GM21529 (cell line): ENCODE measurements around the gene ASTN2.
A peak's percentile ranks its signal among the peaks of the same experiment; 100 is the strongest.
"Not testable (repeated sequence)": the region's sequence is repeated elsewhere in the genome, so short reads cannot be mapped to it uniquely, and the experiment has no call there.

ENCODE experiments used
- ATAC-seq: cut with Tn5 transposase; IDR thresholded peaks from one replicate; pipeline ENCODE4 v1.9.1; 2021; ENCODE audit not compliant: unreplicated experiment

ASTN2 gene

DNA sequence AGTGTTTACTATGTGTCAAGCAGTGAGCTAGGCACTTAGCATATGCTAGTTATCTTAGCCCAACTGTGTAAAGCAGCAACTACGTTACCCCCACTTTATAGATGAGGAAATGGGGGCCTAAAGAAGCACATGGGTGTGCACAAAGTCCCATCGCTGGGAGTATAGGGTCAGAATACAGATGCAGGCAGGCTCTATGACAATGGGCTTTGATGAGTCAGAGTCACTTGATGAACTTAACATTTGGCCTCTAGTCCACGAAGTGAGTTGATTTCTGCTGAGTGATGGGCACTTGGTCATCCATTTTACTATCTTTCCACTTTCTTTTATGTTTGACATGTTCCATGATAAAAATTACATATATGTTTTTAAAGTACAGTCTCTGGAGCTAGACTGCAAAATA lies 523.4 kb downstream of the ASTN2 start:
- ATAC-seq: no peak

DNA sequence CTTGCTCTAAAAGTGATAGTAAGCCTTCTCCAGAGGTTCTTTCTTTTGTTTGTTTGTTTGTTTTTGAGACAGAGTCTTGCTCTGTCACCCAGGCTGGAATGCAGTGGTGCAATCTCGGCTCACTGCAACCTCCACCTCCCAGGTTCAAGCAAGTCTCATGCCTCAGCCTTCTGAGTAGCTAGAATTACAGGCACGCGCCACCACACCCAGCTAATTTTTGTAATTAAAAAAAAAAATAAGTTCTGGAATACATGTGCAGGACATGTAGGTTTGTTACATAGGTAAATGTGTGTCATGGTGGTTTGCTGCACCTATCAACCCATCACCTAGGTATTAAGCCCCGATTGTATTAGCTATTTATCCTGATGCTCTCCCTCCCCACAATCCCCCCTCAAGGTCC lies 526.4 kb downstream of the ASTN2 start:
- not testable (repeated sequence) for ATAC-seq

DNA sequence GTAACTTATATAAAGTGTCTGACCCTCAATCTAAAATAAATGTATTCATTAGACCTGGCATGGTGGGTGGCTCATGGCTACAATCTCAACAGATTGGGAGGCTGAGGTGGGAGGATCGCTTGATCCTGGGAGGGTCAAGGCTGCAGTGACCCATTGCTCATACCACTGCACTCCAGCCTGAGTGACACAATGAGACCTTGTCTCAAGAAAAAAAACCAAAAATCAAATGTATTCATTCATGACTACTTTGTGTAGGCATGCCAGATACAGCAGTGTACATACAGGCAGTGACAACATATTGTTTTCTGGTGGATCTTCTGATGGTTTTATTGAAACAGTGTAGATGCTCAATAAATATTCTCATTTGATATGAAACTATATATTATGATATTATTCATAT lies 526.8 kb downstream of the ASTN2 start:
- no peak for ATAC-seq

DNA sequence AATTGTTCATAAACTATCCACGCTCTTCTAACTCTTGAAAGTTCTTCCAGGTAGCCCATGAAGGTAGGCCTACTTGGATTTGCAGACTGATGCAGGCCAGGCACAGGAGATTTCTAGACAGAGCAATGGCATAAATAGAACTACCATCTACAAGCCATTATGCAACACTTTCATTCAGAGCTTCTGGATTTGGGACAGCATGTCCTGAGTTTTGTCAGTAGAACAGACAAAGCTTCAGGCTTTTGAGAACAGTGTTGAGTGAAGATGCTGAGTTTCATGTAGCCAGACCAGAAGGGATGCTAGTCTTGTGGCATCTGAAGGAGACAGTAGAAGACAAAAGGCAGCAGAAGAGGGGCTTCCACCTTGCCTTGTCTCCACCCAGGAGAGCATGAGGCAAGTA lies 531.2 kb downstream of the ASTN2 start:
- no peak for ATAC-seq

DNA sequence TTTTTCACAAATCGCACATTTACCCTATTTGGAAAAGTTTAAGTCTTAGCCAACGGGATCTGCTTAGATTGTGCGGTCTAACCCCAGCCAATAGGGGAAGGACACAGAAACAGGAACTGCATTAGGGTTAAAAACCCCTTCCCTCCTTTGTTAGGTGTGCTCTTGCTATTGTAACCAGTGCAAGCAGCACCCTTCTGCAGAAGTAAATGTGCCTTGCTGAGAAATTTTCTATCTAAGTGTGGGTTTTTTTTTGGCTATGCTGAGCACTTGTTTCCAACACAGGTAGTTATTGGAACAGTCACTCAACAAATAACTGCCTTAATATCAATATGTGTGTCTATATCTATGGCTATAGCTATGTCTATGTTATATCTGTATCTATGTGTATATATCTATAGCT lies 537.8 kb downstream of the ASTN2 start:
- no peak for ATAC-seq

DNA sequence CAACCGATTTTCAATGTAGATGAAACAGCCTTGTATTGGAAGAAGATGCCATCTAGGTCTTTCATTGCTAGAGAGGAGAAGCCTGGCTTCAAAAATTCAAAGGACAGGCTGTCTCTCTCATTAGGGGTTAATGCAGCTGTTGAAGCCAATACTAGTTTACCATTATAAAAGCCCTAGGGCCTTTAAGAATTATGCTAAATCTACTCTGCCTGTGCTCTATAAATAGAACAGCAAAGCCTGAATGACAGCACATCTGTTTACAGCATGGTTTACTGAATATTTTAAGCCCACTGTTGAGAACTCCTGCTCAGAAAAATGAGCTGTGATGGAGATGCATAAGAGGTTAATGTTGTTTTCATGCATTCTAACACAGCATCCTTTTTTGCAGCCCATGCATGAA lies 539.3 kb downstream of the ASTN2 start:
- ATAC-seq: no peak

DNA sequence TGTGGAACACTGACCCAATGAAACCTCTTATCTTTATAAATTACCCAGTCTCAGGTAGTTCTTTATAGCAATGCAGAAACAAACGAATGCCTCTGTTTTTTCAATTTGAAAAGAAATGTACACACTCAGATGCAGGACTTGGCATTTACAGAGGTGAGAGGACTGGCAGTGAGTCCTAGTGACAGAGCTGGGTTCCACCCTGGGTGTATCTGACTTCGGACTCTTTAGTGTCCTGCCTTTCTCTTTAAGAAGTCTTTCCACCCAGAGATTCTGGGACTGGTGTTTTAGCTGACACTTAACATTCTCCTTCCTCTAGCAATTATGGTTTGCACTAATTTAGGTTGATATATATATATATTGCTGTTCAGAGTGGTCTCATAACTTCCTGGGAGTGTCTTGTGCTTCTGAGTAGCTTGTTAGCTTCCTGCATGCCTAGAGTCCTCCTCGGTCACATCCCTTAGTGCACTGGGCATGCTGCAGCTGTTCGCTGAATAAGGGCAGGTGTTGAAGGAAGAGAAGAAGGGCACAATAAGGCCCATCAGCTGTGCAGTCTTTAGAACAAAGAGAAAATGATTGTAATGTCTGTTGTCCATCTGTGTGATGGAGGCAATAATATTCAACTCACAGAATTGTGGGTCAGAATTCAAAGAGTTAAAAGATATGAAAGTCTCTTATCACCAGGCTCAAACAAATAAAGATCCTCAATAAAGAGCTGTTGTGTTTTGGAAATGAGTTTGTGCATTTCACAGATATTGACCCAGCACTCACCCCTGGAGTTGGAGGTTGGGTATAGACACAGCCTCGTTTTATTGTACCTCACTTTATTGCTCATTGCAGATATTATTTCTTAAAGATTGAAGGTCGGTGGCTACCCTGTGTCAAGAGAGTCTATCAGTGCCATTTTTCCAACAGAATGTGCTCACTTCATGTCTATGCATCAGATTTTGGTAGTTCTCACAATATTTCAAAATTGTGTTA lies 540.6 kb downstream of the ASTN2 start:
- ATAC-seq: no peak

DNA sequence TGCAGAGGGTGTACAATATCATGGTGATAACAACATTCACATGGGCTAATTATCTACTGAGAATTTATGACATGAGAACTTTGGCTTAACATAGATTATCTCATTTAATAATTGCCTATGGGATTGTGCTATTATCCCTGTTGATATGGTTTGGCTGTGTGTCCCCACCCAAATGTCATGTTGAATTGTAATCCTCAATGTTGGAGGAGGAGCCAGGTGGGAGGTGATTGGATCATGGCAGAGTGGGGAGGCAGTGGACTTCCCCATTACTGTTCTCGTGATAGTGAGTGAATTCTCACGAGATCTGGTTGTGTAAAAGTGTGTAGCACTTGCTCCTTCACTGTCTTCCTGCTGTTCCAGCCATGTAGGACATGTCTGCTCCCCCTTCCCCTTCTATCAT lies 541.4 kb downstream of the ASTN2 start:
- no peak for ATAC-seq

DNA sequence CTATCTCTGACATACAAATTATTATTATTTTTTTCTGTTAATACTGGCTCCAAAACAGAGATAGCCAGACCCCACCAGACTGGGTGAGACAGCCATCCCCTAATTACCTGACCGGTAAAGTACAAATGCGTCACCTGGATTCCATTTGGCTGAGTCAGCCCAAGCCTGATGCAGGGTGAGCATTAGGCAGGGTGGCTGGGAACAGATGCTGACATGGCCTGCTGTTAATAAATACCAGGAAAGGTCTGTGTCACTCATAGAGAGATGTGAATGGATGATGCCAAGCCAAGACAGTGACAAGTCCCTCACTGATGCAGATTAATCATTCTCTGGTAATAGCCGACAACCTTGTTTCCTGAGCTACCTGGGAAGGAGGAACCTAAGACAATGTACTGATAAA lies 544.3 kb downstream of the ASTN2 start:
- no peak for ATAC-seq

DNA sequence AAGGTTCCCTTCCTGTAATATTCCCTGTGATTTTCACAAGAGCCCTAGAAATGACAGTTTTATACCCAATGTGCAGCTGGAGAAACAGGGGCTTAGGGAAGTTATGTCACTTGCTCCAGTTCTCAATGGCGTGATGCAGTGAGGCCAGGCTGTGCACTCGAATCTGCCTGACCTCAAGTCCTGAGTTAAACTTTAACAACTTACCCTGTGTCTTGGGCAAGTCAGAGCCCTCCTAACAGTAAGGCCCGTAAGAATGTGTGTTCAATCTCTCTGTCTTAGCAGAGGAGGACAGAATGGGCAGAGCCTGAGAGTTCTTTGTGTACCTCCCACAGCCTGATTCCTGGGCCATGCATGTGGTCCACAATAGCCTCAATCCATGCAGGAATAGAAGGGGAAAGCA lies 546.7 kb downstream of the ASTN2 start:
- ATAC-seq: no peak

DNA sequence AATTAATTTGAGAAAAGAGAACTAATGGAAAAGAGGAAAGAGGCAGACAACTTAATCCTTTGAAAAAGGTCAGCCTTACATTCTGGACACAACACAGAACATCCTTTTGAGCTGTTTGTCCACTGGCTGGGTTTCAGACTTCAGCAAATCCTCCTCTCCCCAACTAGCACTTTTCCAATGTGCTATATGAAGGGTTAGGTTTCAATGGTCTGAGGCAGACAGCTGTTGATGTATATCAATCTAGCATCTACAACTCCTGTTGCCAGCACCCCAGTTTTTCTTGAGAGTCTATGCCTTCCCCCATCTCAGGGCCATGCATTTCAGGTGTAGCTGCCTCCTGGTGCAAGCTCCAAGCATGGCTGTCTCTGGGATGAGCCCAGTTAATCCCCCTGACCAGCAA lies 553.5 kb downstream of the ASTN2 start:
- no peak for ATAC-seq

DNA sequence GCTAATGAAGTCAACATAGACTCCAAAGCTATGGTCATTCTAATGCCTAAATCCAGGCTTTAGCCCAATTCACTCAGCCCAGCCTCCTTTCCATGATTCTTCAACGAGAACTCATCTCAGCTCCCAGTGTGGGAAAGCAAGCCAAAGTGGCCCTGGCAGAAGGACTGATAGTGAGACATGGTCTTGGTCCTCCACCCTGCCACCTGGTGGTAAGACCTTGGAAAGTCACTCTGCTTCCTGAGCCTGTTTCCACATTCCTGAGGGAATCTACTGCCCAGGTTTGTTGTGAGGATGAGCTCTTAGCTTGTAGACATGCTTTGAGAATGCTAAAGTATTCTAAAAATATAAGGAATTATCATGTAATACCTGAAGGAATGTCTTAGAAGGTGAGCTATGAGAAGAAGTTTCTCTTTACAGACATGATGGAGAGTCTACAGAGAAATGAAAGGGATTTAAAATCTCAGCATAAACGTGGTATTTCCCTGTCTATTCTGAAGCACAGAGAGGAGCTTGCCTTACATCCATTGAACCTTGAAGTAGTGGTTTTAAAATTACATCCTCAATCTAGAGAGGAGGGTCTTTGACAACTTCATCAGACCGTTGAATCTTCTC lies 554.2 kb downstream of the ASTN2 start:
- ATAC-seq: peak; percentile 75

DNA sequence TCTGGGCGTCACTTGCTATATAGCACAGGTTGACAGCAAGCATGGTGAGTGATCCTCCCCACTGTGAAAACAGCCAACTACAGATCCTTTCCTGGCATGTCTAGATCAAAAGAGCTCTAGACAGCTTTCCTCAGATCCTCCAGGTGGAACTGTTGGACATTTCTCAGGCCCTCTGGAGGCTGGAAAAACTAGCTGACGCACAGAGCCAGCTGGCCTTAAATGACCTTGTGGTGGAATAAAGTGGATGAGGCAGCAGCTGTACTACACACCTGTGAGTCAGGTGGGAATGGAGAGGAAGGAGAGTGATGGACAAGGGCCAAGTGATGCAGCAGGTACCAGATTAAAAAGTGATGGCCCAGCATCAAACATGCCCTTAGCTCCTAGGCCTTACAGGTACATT lies 555.1 kb downstream of the ASTN2 start:
- no peak for ATAC-seq

DNA sequence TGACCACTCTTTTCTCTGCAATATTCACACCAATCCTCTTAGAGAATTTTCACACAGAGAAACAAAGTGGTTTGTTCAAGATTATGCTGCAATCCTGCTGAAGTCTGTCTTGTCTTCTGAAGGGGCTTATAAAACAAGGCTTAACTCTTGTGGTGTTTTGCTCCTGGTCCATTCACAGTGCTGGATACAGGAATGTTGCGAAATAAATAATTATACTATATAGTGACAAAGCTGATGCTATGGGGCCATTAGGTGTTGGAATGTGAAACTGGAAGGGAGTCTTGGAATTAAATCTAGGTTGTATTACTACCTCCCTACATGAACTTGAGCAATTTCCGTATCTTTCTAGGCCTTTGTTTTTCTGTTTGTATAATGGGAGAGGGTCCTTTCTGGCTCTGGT lies 557.5 kb downstream of the ASTN2 start:
- ATAC-seq: no peak

DNA sequence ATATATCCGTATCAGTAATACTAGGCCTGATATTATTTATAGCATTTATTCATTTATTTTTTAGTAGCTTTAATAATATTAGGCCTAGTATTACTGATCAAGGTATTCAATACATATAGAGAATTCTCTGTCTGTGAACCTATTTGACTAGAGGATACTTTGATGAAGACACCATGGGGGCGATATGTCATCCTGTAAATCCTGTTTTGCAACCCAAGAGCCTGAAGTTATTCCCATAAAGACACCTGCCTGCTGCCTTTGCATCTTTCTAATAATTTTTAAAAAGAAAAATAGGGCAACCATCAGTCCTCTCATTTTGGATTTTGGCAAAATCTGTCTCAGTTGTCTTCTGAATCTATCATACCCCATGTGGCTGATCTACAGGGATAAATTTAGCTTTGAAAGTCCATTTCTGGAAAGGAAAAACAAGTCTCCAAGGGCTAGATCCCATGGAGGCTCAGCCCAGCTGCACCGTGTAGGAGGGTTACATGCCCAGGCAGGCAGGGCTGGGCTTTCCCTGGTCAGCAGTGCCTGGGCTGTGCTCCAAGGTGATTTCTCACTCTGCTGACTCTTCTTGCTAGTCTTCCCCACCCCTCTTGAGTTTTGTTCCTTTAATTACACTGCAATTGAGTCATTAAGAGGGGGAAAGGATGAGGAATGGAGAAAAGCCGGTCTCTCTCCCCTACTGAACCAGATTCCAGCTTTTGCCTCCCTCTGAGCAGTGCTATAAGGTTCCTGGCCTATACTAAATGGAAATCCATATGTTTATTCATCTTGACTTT lies 558.8 kb downstream of the ASTN2 start:
- no peak for ATAC-seq

DNA sequence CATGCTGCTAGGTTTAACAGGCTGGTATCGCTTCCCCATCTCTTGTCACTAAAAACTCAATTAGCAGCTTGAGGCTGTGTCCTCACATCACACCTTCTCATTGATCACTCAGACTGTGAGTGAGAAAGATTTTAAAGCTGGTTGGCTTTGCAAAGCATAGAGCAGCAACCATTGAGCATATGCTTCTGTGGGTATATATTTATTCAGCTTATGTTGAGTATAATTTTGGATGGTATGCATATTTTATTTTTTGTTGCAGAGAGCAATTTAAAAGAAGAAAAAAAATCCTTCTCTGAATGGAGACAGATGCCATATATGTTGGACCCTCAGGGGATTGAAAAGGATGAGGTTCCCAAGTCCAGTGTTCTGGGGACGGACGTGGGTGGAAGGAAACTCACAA lies 565.1 kb downstream of the ASTN2 start:
- ATAC-seq: no peak

DNA sequence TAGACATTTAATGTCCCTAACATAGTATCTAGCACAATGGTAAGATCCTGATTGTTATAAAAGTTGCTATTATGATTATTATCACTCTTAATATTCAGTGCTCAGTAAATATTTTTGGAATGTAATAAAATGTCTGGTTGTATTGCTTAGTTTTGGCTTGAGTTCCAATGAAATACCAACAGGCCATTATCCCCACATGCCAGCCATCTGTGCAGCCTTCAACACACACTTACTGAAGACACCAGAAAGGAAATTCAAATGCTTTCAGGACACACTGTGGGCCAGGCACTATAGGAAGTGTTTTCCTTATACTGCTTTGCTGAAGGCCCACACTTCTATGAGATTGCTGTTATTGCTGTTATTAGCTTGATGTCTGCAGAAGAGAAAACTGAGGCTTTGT lies 570.2 kb downstream of the ASTN2 start:
- no peak for ATAC-seq

DNA sequence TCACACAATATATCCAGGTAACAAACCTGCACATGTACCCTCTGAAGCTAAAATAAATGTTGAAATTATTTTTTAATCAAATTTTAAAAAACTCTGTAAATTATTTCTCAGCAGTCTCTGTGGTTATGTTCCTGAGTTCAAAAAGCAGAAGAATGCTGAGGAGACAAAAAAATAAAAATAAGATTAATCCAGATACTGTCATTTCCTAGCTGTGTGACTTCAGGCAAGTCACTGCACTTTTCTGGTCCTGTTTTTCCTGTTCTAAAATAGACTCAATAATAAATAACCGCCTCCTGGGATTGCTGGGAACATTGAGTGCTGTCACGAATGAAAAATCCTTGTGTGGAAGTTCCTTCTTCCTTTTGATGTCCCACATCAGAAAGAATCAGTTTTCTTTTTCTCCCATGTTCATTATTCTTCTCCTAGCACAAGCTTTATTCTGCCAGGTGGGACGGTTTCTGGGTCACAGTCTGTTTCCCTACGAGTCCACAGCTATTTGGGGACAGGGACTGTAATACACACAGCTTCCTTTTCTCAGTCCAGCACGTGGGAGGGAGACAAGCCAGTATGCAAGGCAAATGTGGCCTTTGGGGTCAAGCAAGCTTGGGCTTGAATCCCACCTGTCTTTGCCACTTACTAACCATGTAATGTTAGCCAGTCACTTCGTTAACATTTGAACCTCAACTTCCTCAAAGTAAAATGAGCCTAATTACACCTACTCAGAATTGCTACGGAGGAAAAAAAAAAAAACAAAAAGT lies 570.8 kb downstream of the ASTN2 start:
- no peak for ATAC-seq

DNA sequence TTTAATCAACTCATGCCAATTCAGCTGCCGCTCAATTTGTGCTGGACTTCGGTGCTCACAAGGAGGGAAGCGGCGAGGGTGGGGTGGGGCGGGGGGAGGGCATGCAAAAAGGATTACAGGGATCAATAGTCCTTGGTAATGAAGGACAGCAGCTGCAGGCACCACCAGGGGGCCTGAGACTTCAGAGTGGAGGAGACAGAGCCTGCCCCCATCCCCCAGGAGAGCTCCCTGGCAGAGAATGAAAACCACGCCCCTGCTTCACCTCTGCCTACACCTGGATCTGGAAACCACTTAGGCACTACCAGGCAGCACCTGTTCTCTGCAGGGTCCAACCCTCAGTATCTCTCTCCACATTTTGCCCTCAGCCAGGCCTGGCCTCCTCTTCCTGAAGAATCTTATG lies 572.2 kb downstream of the ASTN2 start:
- ATAC-seq: no peak

DNA sequence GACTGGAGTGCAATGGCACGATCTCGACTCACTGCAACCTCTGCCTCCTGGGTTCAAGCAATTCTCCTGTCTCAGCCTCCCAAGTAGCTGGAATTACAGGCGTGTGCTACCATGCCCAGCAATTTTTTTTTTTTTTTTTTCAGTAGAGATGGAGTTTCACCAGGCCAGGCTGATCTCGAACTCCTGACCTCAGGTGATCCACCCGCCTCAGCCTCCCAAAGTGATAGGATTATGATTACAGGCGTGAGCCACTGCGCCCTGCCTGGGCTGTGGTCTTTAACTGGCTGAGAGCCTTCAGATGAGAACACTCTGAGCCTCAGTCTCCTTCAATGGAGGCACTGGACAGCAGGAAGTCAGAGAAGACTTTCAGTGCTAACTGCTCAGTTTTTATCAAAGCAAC lies 576.4 kb downstream of the ASTN2 start:
- not testable (repeated sequence) for ATAC-seq
